PFSK-1 (cell line): ENCODE results near the gene VGLL2.

Source experiments
- FOXP2 ChIP-seq: optimal IDR thresholded peaks from 2 replicates; pipeline ENCODE3; 2011; ENCODE audit warnings: borderline replicate concordance, control low read depth, inconsistent platforms; ENCODE audit not compliant: insufficient read depth; ENCODE audit errors: extremely low read length, extremely low read depth
- POLR2AphosphoS5 ChIP-seq: IDR thresholded peaks from 2 replicates; pipeline ENCODE4 v1.6.1; 2012; ENCODE audit warnings: low read depth, mild to moderate bottlenecking, control low read depth, low read length, moderate library complexity
- REST ChIP-seq, 2 experiments: IDR thresholded peaks; 2 replicates each; pipeline versions ENCODE4 v1.6.1 to v1.8.0; 2011 to 2012; ENCODE audit warnings: low read depth in 2 of 2, low read length in 2 of 2, control low read depth in 1 of 2, inconsistent platforms in 1 of 2, mild to moderate bottlenecking in 1 of 2, moderate library complexity in 1 of 2; ENCODE audit not compliant: insufficient read depth in 1 of 2
- SIN3A ChIP-seq: IDR thresholded peaks from 2 replicates; pipeline ENCODE4 v1.6.1; 2012; ENCODE audit warnings: mild to moderate bottlenecking, low read length, moderate library complexity, borderline replicate concordance; ENCODE audit not compliant: insufficient read depth
- TAF1 ChIP-seq: IDR thresholded peaks from 2 replicates; pipeline ENCODE4 v1.6.1; 2012; ENCODE audit warnings: low read length, control low read depth, borderline replicate concordance; ENCODE audit not compliant: insufficient read depth

VGLL2 gene

DNA sequence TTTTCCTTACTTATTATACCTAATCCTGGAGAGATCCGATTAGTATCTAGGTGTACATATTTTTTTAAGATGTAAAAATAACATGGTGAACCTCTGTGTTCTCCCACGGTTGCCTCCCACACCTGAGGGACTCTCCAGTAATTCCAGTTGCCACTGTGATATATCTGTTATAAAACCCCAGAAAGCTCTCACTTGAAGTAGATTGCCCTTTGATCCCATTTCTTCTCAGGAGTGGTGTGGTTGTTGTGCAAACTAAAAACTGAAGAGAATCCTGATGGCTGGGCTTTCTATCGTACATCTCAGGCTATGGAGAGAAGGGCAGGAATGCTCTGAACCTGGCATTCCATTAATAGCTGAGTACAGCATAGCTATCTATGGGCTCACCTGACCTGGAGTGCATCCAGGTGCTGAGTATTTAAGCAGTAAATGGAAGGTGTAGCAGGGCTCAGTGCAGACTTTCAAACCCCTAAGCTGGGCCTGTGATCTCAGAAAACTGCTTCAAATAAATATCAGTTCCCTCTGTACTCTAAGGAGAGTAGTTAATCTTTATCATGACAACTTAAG is 41.0 kb downstream of the VGLL2 start:
- TF ChIP-seq SIN3A (no peak), REST (IDR thresholded peaks at IDR 0.05; ENCODE audit: insufficient read depth in 1 of 2, low read depth in 2 of 2, low read length in 2 of 2) (no peak), POLR2AphosphoS5 (no peak), TAF1 (no peak), FOXP2 (no peak)

DNA sequence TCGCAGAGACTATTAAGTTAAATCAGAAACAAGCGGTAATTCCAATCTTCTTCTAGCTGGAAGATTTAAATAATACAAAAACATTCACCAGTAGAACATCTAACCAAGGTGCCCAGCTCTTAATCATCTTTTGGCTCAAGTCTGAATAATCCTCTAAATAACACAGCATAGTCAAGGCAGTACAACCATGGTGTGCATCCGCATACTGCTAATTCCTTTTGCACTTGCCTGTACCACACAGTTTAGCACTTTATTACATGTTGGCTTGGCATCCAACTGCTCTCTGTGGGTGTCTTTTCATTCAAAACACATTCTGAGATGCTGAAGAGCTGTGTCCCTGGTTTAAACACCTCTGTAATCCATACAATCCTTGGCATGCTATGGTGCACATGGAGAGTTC is 42.3 kb downstream of the VGLL2 start:
- TF ChIP-seq FOXP2, result no peak
- TF ChIP-seq TAF1, result no peak
- TF ChIP-seq SIN3A, result no peak

DNA sequence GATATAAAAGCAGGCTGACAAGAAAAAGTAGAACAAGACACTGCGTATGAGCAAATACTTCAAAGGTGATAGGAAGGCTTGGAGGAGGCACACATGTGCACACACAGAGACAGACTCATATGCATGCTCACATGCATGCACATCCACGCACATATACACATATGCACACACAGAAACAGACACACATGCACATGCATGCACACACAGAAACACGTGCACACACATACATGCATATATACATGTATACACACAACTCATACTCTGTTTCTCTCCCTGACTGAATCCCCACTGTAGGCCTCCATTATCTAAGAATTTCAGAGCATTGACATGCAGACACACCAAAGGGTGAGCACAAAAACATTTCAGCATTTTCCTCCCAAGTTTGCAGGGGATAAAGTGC is 43.7 kb downstream of the VGLL2 start:
- TF ChIP-seq POLR2AphosphoS5, result no peak
- no peak for TF ChIP-seq FOXP2
- no peak for TF ChIP-seq SIN3A
- no peak for TF ChIP-seq REST (IDR thresholded peaks at IDR 0.05; ENCODE audit: insufficient read depth in 1 of 2, low read depth in 2 of 2, low read length in 2 of 2)
- TF ChIP-seq TAF1, result no peak

- no peak for TF ChIP-seq REST (IDR thresholded peaks at IDR 0.05; ENCODE audit: insufficient read depth in 1 of 2, low read depth in 2 of 2, low read length in 2 of 2)
- no peak for TF ChIP-seq POLR2AphosphoS5
- TF ChIP-seq TAF1, result no peak
- TF ChIP-seq FOXP2, result no peak
- TF ChIP-seq SIN3A, result no peak
Observed at GRCh38 chr6:117309611-117310010, 44.3 kb downstream of the VGLL2 start.

- TF ChIP-seq REST (IDR thresholded peaks at IDR 0.05; ENCODE audit: insufficient read depth in 1 of 2, low read depth in 2 of 2, low read length in 2 of 2) (no peak), TAF1 (no peak), SIN3A (no peak), POLR2AphosphoS5 (no peak), FOXP2 (no peak)
Observed at GRCh38 chr6:117311310-117311709, 46.0 kb downstream of the VGLL2 start.
